IMR-90 (cell line): Measurements from ENCODE around the gene SPSB4. TPM values are rescaled to one million over a fixed set of nuclear protein-coding genes. Genes with fewer than 3 reads are reported as not detected.

Experiments used
- ATAC-seq: fragments of 200-7000 bp; cut with Tn5 transposase; 2 replicates; pipeline ENCODE4 v1.9.1; 2020; ENCODE audit warnings: low read depth, mild to moderate bottlenecking, moderate library complexity
- BruUV-seq: library from RNA; stranded (reverse); fragments of 400-500 nt; replicated peaks from 2 replicates; lab custom pipeline; 2021; lab: Mats Ljungman, UMichigan
- CTCF ChIA-PET: fragments of 300-600 bp; formaldehyde crosslinking; extraction: SDS; loops from one replicate; lab custom pipeline; 2021; ENCODE audit warnings: antibody characterized with exemption; lab: Yijun Ruan, JAX
- POLR2A ChIA-PET: fragments of 300-600 bp; sonication (Branson Sonifier 250); formaldehyde crosslinking; loops from one replicate; lab custom pipeline; 2022; ENCODE audit warnings: antibody characterized with exemption; ENCODE audit not compliant: unreplicated experiment; lab: Charles Lee
- DNase-seq: peaks from one replicate; pipeline ENCODE4 v3.0.0; 2013
- H2AFZ ChIP-seq: replicated peaks from 2 replicates; pipeline ENCODE3; 2013; ENCODE audit warnings: low read length, mild to moderate bottlenecking; ENCODE audit not compliant: poor library complexity
- H2AK5ac ChIP-seq: 2 replicates; pipeline ENCODE4 v1.6.1; 2013; ENCODE audit warnings: low read depth, low read length, inconsistent platforms
- H2AK9ac ChIP-seq: replicated peaks from 2 replicates; pipeline ENCODE3; 2013; ENCODE audit warnings: mild to moderate bottlenecking, low read depth, low read length, moderate library complexity; ENCODE audit not compliant: poor library complexity
- H2BK120ac ChIP-seq: 2 replicates; pipeline ENCODE4 v1.6.1; 2013; ENCODE audit warnings: low read depth, low read length, inconsistent platforms
- H2BK15ac ChIP-seq: 3 replicates; pipeline ENCODE4 v1.6.1; 2013; ENCODE audit warnings: low read depth, low read length, inconsistent platforms
- H2BK20ac ChIP-seq: 2 replicates; pipeline ENCODE4 v1.6.1; 2013; ENCODE audit warnings: low read depth, mild to moderate bottlenecking, inconsistent platforms, low read length, moderate library complexity
- H2BK5ac ChIP-seq: 2 replicates; pipeline ENCODE4 v1.6.1; 2013; ENCODE audit warnings: mild to moderate bottlenecking, low read depth, low read length, inconsistent platforms; ENCODE audit not compliant: poor library complexity, severe bottlenecking
- H3K14ac ChIP-seq: replicated peaks from 2 replicates; pipeline ENCODE4 v1.6.1; 2013; ENCODE audit warnings: low read depth, low read length, inconsistent platforms
- H3K18ac ChIP-seq: 2 replicates; pipeline ENCODE4 v1.6.1; 2013; ENCODE audit warnings: low read depth, low read length, control low read depth
- H3K23ac ChIP-seq: 2 replicates; pipeline ENCODE4 v1.6.1; 2013; ENCODE audit warnings: low read depth, low read length, inconsistent platforms
- H3K27ac ChIP-seq: 2 replicates; pipeline ENCODE4 v1.5.1; 2013; ENCODE audit warnings: mild to moderate bottlenecking, control low read depth, low read length; ENCODE audit not compliant: insufficient read depth
- H3K27me3 ChIP-seq: 2 replicates; pipeline ENCODE4 v1.6.1; 2013; ENCODE audit warnings: low read length; ENCODE audit not compliant: control insufficient read depth, insufficient read depth
- H3K36me3 ChIP-seq: 2 replicates; pipeline ENCODE4 v1.6.1; 2013; ENCODE audit warnings: low read length, mixed read lengths; ENCODE audit not compliant: control insufficient read depth, insufficient read depth
- H3K4ac ChIP-seq: 2 replicates; pipeline ENCODE4 v1.6.1; 2013; ENCODE audit warnings: low read depth, low read length, inconsistent platforms
- H3K4me1 ChIP-seq: 2 replicates; pipeline ENCODE4 v1.6.1; 2013; ENCODE audit warnings: low read length, mixed read lengths; ENCODE audit not compliant: control insufficient read depth, insufficient read depth
- H3K4me2 ChIP-seq: 2 replicates; pipeline ENCODE4 v1.6.1; 2013; ENCODE audit warnings: low read depth, mild to moderate bottlenecking, control low read depth, low read length, moderate library complexity
- H3K4me3 ChIP-seq: 2 replicates; pipeline ENCODE4 v1.5.1; 2013; ENCODE audit warnings: low read depth, mild to moderate bottlenecking, control low read depth, low read length, moderate library complexity; ENCODE audit not compliant: insufficient read depth
- H3K56ac ChIP-seq: 2 replicates; pipeline ENCODE4 v1.6.1; 2013; ENCODE audit warnings: low read length, inconsistent platforms; ENCODE audit not compliant: insufficient read depth; ENCODE audit errors: extremely low read depth
- H3K79me1 ChIP-seq, 2 experiments: 2 replicates each; pipeline ENCODE4 v1.6.1; 2013; ENCODE audit warnings: low read length in 2 of 2, inconsistent platforms in 1 of 2, low read depth in 1 of 2
- H3K9ac ChIP-seq: 2 replicates; pipeline ENCODE4 v1.6.1; 2013; ENCODE audit warnings: low read depth, low read length, control low read depth
- H3K9me1 ChIP-seq: 2 replicates; pipeline ENCODE4 v1.6.1; 2013; ENCODE audit warnings: low read length, inconsistent platforms; ENCODE audit not compliant: insufficient read depth
- H3K9me3 ChIP-seq: 2 replicates; pipeline ENCODE4 v1.6.1; 2013; ENCODE audit warnings: low read length; ENCODE audit not compliant: control insufficient read depth, insufficient read depth
- H4K20me1 ChIP-seq: 2 replicates; pipeline ENCODE4 v1.6.1; 2013; ENCODE audit warnings: low read length, inconsistent platforms; ENCODE audit not compliant: insufficient read depth
- H4K5ac ChIP-seq: 2 replicates; pipeline ENCODE4 v1.6.1; 2013; ENCODE audit warnings: mild to moderate bottlenecking, low read depth, low read length, control low read depth
- H4K8ac ChIP-seq, 2 experiments: 2 replicates each; pipeline ENCODE4 v1.6.1; 2013; ENCODE audit warnings: low read depth in 2 of 2, low read length in 2 of 2, control low read depth in 1 of 2, inconsistent platforms in 1 of 2
- H4K91ac ChIP-seq: 2 replicates; pipeline ENCODE4 v1.6.1; 2013; ENCODE audit warnings: low read depth, low read length, inconsistent platforms; ENCODE audit not compliant: insufficient read depth
- BHLHE40 ChIP-seq: fragments of 150-350 bp; IDR thresholded peaks from 2 replicates; pipeline ENCODE4 v1.6.1; 2016; ENCODE audit warnings: mild to moderate bottlenecking, low read depth, low read length
- CEBPB ChIP-seq: IDR thresholded peaks from 2 replicates; pipeline ENCODE4 v1.6.1; 2012; ENCODE audit warnings: low read depth, low read length, improper control_type of control experiment
- CHD1 ChIP-seq: IDR thresholded peaks from 2 replicates; pipeline ENCODE4 v1.6.1; 2012; ENCODE audit warnings: low read depth, low read length, improper control_type of control experiment
- CTCF ChIP-seq: conservative IDR thresholded peaks from 2 replicates; pipeline ENCODE4 v1.5.1; 2012; ENCODE audit warnings: mild to moderate bottlenecking, low read depth, low read length, improper control_type of control experiment
- FOS ChIP-seq: fragments of 150-350 bp; IDR thresholded peaks from 2 replicates; pipeline ENCODE4 v1.6.1; 2016; ENCODE audit warnings: low read depth, low read length
- MAFK ChIP-seq: IDR thresholded peaks from 2 replicates; pipeline ENCODE4 v1.6.1; 2012; ENCODE audit warnings: low read depth, low read length, improper control_type of control experiment
- MAZ ChIP-seq: IDR thresholded peaks from 2 replicates; pipeline ENCODE4 v1.6.1; 2012; ENCODE audit warnings: low read depth, mild to moderate bottlenecking, low read length, improper control_type of control experiment, moderate library complexity, borderline replicate concordance
- MXI1 ChIP-seq: IDR thresholded peaks from 2 replicates; pipeline ENCODE4 v1.6.1; 2012; ENCODE audit warnings: low read depth, mild to moderate bottlenecking, low read length, moderate library complexity, borderline replicate concordance
- POLR2A ChIP-seq: IDR thresholded peaks from 2 replicates; pipeline ENCODE4 v1.6.1; 2012; ENCODE audit warnings: mild to moderate bottlenecking, low read depth, low read length
- RAD21 ChIP-seq: IDR thresholded peaks from 2 replicates; pipeline ENCODE4 v1.6.1; 2012; ENCODE audit warnings: low read length, improper control_type of control experiment
- RCOR1 ChIP-seq: IDR thresholded peaks from 2 replicates; pipeline ENCODE4 v1.6.1; 2012; ENCODE audit warnings: mild to moderate bottlenecking, low read length, improper control_type of control experiment; ENCODE audit not compliant: insufficient replicate concordance
- RFX5 ChIP-seq: IDR thresholded peaks from 2 replicates; pipeline ENCODE4 v1.8.0; 2012; ENCODE audit warnings: low read depth, mild to moderate bottlenecking, low read length, moderate library complexity
- SMC3 ChIP-seq: fragments of 150-350 bp; IDR thresholded peaks from 2 replicates; pipeline ENCODE4 v1.6.1; 2016; ENCODE audit warnings: low read depth, mild to moderate bottlenecking, antibody characterized with exemption, low read length, moderate library complexity
- USF2 ChIP-seq: fragments of 150-350 bp; IDR thresholded peaks from 2 replicates; pipeline ENCODE4 v1.6.1; 2017; ENCODE audit warnings: mild to moderate bottlenecking, antibody characterized with exemption, low read length, low read depth
- WGBS, 2 experiments: methylation state at CpG; one replicate each; pipeline versions ENCODE4 v1.1.5 to v1.1.7; 2013; ENCODE audit warnings: missing lambda C conversion rate in 2 of 2; ENCODE audit not compliant: insufficient read length in 1 of 2; ENCODE audit errors: extremely low coverage in 2 of 2; 5-methylcytosine and 5-hydroxymethylcytosine counted together
- dilution Hi-C: fragments of 300-500 bp; cut with HindIII; formaldehyde crosslinking; loops from one replicate; pipeline ENCODE4 v1.14.3; 2018; ENCODE audit warnings: low sequenced_read_pairs; ENCODE audit not compliant: unreplicated experiment
- in situ Hi-C: fragments of 300-500 bp; cut with MboI; formaldehyde crosslinking; loops from 3 replicates; pipeline ENCODE4 v1.14.3; 2019; ENCODE audit warnings: low sequenced_read_pairs, inconsistent platforms, mixed read lengths
- intact Hi-C: fragments of 100-400 bp; cut with micrococcal nuclease; formaldehyde crosslinking; loops from 2 replicates; pipeline ENCODE4 v1.10.0; 2022
- polyA plus RNA-seq, 3 experiments: library from polyadenylated mRNA; depleted of rRNA; stranded (reverse); fragments of >200 nt; gene quantifications; 2 replicates each; pipeline ENCODE4 v1.2.3, GENCODE V29; 2012; ENCODE audit warnings: low replicate concordance in 1 of 3
- total RNA-seq: library from RNA; depleted of rRNA; stranded (reverse); fragments of >200 nt; gene quantifications from 2 replicates; pipeline ENCODE4 v1.2.3, GENCODE V29; 2012
- TF ChIP-seq, protein P1 (sequence below): fragments of 150-350 bp; IDR thresholded peaks from 2 replicates; pipeline ENCODE4 v1.6.1; 2016; ENCODE audit warnings: low read depth, mild to moderate bottlenecking, low read length, moderate library complexity, borderline replicate concordance

The SPSB4 gene
- total and polyA plus RNA-seq, 2 of the 4 experiments (the other 2 are of a cell fraction) = not detected

GRCh38 chr3:141076036-141076773 lies 25.1 kb downstream of the SPSB4 start:
- ATAC-seq (peak; percentile 13; the same call in 1 of the 2 replicates), DNase-seq (no peak)
- H3K9me1 ChIP-seq = 0 out of 2 replicates have a peak, but pooled peaks cover 2% of the 10 kb centered on the region
- H3K27me3 ChIP-seq = peaks cover 2% of the 10 kb centered on the region; the same call in 1 of the 2 replicates
- H2AFZ ChIP-seq = peak overlapping the region; percentile 70
- no peak overlapping the region; the same call in 1 of the 2 replicates for H3K4me2 ChIP-seq
- no peak overlapping the region for H2AK5ac ChIP-seq
- no peak overlapping the region for H3K4me3 ChIP-seq
- H2BK120ac ChIP-seq = no peak overlapping the region
- no peaks in the 10 kb centered on the region for H3K79me1 ChIP-seq
- in situ Hi-C loops = no loop called here
- no peak overlapping the region for H2AK9ac ChIP-seq
- no peak overlapping the region for H3K14ac ChIP-seq
- H4K8ac ChIP-seq = no peak overlapping the region
- H4K91ac ChIP-seq = no peak overlapping the region
- H2BK5ac ChIP-seq = no peak overlapping the region
- ChIA-PET POLR2A (no interaction called here), CTCF (interaction anchor here (0.7 kb wide), 1 partner anchor 15 kb away, joined by 4 read pairs; no protein-coding TSS in a partner anchor)
- H4K5ac ChIP-seq = no peak overlapping the region
- dilution Hi-C loops = no loop called here
- no peak overlapping the region for H3K4ac ChIP-seq
- H3K18ac ChIP-seq = no peak overlapping the region
- no peaks in the 10 kb centered on the region for H4K20me1 ChIP-seq
- no peaks in the 10 kb centered on the region for H3K36me3 ChIP-seq
- H2BK20ac ChIP-seq = no peak overlapping the region
- WGBS, 2 experiments = 66% methylated on average over 3 of the region's 12 CpGs; no CpG with 5 or more reads in 1 of the 2 experiments
- no peaks in the 10 kb centered on the region for H3K9me3 ChIP-seq
- H3K23ac ChIP-seq = no peak overlapping the region
- no peak overlapping the region for H3K27ac ChIP-seq
- no peak overlapping the region for H2BK15ac ChIP-seq
- no TSS peak for BruUV-seq
- H3K56ac ChIP-seq = no peak overlapping the region; the same call in 1 of the 2 replicates
- H3K4me1 ChIP-seq = peaks cover 5% of the 10 kb centered on the region; the same call in 1 of the 2 replicates
- no peak overlapping the region for H3K9ac ChIP-seq
- intact Hi-C loops = no loop called here
- TF ChIP-seq SMC3 = no peak
- no peak for TF ChIP-seq FOS
- TF ChIP-seq CHD1 = no peak
- no peak for TF ChIP-seq BHLHE40
- TF ChIP-seq MAFK = no peak
- TF ChIP-seq CEBPB = no peak
- TF ChIP-seq, protein P1, sequence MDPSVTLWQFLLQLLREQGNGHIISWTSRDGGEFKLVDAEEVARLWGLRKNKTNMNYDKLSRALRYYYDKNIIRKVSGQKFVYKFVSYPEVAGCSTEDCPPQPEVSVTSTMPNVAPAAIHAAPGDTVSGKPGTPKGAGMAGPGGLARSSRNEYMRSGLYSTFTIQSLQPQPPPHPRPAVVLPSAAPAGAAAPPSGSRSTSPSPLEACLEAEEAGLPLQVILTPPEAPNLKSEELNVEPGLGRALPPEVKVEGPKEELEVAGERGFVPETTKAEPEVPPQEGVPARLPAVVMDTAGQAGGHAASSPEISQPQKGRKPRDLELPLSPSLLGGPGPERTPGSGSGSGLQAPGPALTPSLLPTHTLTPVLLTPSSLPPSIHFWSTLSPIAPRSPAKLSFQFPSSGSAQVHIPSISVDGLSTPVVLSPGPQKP = no peak
- TF ChIP-seq RFX5 = no peak
- no peak for TF ChIP-seq RAD21
- TF ChIP-seq MXI1 = no peak
- TF ChIP-seq USF2 = no peak
- no peak for TF ChIP-seq POLR2A
- no peak for TF ChIP-seq RCOR1
- TF ChIP-seq MAZ = no peak
- no peak for TF ChIP-seq CTCF
